Measurements from ENCODE around the gene KCNK17. TPM values are rescaled to one million over a fixed set of nuclear protein-coding genes. Genes with fewer than 3 reads are reported as not detected.

Gene KCNK17
- total RNA-seq, 1 experiment from 2014 or later = 1.2 TPM

GRCh38 chr6:39250507-39250906 lies 63.7 kb downstream of the KCNK17 start:
- Histone ChIP-seq H4K20me1 (ENCODE audit: control insufficient read depth, insufficient read depth, insufficient read length) (no peaks in the 10 kb centered on the region), H3K27ac (ENCODE audit: insufficient read length, low read depth, low read length) (no peak overlapping the region), H3K4me2 (ENCODE audit: insufficient read depth, insufficient read length, low read length) (no peak overlapping the region), H3K23me2 (ENCODE audit: insufficient read length, low read depth, low read length, poor library complexity, severe bottlenecking) (no peaks in the 10 kb centered on the region), H3K18ac (ENCODE audit: insufficient read length, low read depth, low read length) (no peak overlapping the region), H2BK15ac (ENCODE audit: low read depth, low read length) (no peak overlapping the region), H3K4ac (ENCODE audit: low read depth, low read length) (no peak overlapping the region), H4K5ac (ENCODE audit: insufficient read length, low read depth, low read length) (no peak overlapping the region), H2AFZ (ENCODE audit: low read length) (no peak overlapping the region), H2AK5ac (ENCODE audit: insufficient read length, low read length) (no peak overlapping the region), H3K79me2 (ENCODE audit: insufficient read depth, low read length) (no peaks in the 10 kb centered on the region), H2BK20ac (ENCODE audit: low read depth, low read length, poor library complexity, severe bottlenecking) (no peak overlapping the region), H3K79me1 (ENCODE audit: insufficient read depth, low read depth, low read length, poor library complexity, severe bottlenecking) (no peaks in the 10 kb centered on the region), H3T11ph (ENCODE audit: low read length) (no peak overlapping the region), H2BK120ac (ENCODE audit: low read depth, low read length, poor library complexity, severe bottlenecking) (no peak overlapping the region), H4K91ac (ENCODE audit: insufficient read length, low read depth, low read length) (no peak overlapping the region), H2BK12ac (ENCODE audit: insufficient read length, low read depth, low read length) (no peak overlapping the region), H4K8ac (replicated peaks; ENCODE audit: insufficient read length, low read depth, low read length) (no peak overlapping the region), H3K27me3 (ENCODE audit: insufficient read depth, low read length) (no peaks in the 10 kb centered on the region), H3K56ac (ENCODE audit: insufficient read length, low read depth, low read length) (no peak overlapping the region), H3K14ac (ENCODE audit: insufficient read depth, low read length) (no peak overlapping the region), H2BK5ac (ENCODE audit: insufficient read length, low read length) (no peak overlapping the region), H3K23ac (ENCODE audit: insufficient read length, low read depth, low read length) (no peak overlapping the region), H3K4me1 (ENCODE audit: insufficient read depth, low read length) (no peaks in the 10 kb centered on the region; the same call in 1 of the 2 replicates), H3K9me3 (ENCODE audit: control insufficient read depth, low read depth, low read length) (peaks cover 9% of the 10 kb centered on the region), H3K9ac (ENCODE audit: extremely low read depth, insufficient read length, low read length) (no peak overlapping the region)
- Mint-ChIP-seq H3K4me3 (no peak overlapping the region), H3K4me1 (peaks cover 5 to 7% of the 10 kb centered on the region in 2 experiments; a peak in 3 of 4 replicates), H3K27ac (no peak overlapping the region), H3K36me3 (ENCODE audit: insufficient read depth in 1 of 3, low read depth in 3 of 3) (peaks cover 0 to 12% (median 0%) of the 10 kb centered on the region in 3 experiments; a peak in 2 of 7 replicates), H3K27me3 (ENCODE audit: low read depth) (peaks cover 2% of the 10 kb centered on the region; the same call in 1 of the 2 replicates), H3K9me3 (peaks cover 10 to 11% of the 10 kb centered on the region in 2 experiments)
- no peak for TF ChIP-seq CTCF (conservative IDR thresholded peaks at IDR 0.05)
- no peak for DNase-seq

All from H9 (cell line).